Right ventricle myocardium inferior (tissue), 1 donor: Measurements from ENCODE around the gene SRCAP. TPM values are rescaled to one million over a fixed set of nuclear protein-coding genes. Genes with fewer than 3 reads are reported as not detected.

ENCODE experiments used
- ATAC-seq: fragments of 200-7000 bp; cut with Tn5 transposase; one replicate; pipeline ENCODE4 v1.9.1; 2020; ENCODE audit warnings: mild to moderate bottlenecking, moderate library complexity
- DNase-seq: peaks from one replicate; pipeline ENCODE4 v3.0.0; 2021; ENCODE audit errors: missing footprints
- intact Hi-C: fragments of 100-400 bp; cut with DNase I; formaldehyde crosslinking; loops from one replicate; pipeline ENCODE4 v1.11.0; 2022
- total RNA-seq: library from RNA; stranded (reverse); fragmentation: NEBNext Ultra II Directional; extraction: Animal tissue kit (Norgen Biotek cat#: 25700); gene quantifications from one replicate; pipeline ENCODE4 v1.2.1, GENCODE V29; 2021
- donor health status: DM: no; HTN: yes; CAD: no; lungs with severe emphysema.

Gene SRCAP
- total RNA-seq, 1 donor from 2014 or later = 39.7 TPM

DNA sequence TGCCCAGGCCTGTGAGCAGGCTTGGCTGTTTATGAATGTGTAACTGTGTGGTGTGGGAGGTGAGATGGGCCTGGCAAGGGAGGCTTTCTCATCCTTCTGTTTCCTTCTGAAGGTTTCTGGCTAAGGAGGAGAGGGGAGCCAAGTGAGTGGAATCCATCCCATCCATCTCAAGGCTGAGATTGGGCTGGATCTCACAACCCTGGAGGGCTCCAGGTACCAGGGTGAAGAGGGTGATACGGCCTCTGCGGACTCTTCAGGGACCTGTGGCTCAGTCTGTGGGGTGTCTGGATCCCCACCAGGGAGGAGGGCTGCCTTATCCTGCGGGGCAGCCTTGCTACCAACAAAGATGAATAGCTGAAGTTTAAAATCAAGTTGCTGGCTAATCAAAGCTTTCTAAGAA lies 81.0 kb downstream of the SRCAP start:
- intact Hi-C loops = no loop called here
- no peak for DNase-seq
- no peak for ATAC-seq

DNA sequence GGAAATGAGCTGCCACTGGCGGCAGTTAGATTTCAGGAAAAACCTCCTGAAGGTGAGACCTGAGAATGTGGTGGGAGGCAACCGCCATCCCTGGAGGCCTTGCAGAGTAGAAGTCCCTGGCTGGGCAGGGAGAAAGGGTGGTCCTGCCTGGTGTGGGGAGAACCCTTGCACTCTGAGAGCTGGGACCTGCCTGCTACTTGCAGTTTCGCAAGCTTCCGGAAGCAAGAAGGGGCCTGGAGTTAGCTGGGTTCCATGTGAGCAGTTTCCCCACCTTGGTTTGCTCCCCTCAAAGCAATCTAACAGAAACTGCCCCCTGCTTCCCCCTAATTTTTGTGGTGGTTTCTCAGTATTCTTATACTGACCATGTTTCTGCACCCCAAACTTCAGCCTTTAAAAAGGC lies 81.6 kb downstream of the SRCAP start:
- intact Hi-C loops = no loop called here
- ATAC-seq = no peak
- DNase-seq = no peak

DNA sequence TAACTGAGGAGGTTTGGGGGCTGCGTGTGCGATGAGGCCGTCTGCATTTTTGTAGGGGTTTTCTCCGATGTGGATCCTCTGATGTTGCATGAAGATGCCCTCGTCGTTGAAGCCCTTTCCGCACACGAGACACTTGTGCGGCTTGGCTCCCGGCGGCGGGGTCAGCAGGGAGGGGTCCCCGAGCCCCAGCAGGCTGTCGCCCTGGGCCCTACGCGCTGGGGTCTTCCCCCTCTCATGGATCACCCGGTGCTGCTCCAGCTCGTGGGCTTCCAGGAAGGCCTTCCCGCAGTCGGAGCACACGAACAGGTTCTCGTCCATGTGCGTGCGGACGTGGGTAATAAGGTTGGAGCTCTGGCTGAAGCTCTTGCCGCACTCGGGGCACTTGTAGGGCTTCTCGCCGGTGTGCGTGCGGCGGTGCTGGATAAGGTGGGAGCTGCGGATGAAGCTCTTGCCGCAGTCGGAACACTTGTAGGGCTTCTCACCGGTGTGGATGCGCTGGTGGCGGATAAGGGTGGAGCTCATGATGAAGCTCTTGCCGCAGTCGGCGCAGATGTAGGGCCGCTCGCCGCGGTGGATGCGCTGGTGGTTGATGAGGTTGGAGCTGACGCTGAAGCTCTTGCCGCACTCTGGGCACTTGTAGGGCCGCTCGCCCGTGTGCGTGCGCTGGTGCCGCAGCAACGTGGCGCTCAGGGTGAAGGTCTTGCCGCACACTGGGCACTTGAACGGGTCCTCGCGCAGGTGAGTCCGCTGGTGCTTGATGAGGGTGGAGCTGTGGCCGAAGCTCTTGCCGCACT lies 83.7 kb downstream of the SRCAP start:
- no peak for ATAC-seq
- intact Hi-C loops = no loop called here
- no peak for DNase-seq

DNA sequence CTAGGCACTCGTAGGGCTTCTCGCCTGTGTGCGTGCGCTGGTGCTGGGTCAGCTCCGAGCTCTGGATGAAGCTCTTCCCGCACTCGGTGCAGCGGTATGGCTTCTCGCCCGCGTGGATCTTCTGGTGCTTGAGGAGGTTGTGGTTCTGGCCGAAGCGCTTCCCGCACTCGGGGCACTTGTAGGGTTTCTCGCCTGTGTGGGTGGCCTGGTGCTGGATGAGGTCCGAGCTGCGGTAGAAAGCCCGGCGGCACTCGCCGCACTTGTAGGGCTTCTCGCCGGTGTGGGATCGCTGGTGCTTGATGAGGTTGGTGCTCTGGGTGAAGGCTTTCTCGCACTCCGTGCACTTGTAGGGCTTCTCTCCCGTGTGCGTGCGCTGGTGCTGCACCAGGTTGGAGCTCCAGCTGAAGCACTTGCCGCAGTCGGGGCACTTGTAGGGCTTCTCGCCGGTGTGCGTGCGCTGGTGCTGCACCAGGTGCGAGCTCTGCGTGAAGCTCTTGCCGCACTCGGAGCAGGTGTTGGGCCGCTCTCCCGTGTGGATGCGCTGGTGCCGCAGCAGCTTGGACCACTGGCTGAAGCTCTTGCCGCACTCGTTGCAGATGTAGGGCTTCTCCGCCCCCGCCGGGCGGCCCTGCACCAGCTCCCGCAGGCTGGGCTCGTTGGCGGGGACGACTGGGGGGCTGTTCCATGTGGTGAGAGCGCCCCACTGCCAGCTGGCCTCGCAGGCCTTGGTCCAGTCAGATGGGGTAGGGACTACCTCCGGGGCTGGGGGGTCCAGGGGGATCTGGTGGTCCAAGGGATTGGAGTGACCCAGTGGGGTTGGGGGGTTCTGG lies 84.5 kb downstream of the SRCAP start:
- no peak for DNase-seq
- no peak for ATAC-seq
- intact Hi-C loops = no loop called here

DNA sequence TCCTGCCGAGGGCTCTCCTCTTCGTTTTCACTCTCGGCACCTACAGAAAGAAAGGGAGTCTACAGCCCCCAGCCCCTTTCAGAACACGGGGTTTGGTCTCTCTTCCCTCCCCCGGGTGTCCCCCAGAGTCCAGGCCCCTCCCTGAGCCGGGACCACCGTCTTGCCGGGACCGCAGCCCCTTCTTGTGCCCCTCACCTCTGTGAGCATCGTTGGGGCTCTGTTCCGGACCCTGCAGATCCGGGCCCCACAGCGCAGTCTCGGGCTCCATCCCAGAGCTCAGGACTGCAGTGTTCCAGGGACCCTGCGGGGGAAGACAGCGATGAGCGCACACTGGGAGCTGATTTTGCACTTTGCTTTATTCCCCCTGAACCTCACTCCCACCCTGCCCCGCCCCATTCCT lies 85.2 kb downstream of the SRCAP start:
- intact Hi-C loops = no loop called here
- DNase-seq = no peak
- no peak for ATAC-seq

DNA sequence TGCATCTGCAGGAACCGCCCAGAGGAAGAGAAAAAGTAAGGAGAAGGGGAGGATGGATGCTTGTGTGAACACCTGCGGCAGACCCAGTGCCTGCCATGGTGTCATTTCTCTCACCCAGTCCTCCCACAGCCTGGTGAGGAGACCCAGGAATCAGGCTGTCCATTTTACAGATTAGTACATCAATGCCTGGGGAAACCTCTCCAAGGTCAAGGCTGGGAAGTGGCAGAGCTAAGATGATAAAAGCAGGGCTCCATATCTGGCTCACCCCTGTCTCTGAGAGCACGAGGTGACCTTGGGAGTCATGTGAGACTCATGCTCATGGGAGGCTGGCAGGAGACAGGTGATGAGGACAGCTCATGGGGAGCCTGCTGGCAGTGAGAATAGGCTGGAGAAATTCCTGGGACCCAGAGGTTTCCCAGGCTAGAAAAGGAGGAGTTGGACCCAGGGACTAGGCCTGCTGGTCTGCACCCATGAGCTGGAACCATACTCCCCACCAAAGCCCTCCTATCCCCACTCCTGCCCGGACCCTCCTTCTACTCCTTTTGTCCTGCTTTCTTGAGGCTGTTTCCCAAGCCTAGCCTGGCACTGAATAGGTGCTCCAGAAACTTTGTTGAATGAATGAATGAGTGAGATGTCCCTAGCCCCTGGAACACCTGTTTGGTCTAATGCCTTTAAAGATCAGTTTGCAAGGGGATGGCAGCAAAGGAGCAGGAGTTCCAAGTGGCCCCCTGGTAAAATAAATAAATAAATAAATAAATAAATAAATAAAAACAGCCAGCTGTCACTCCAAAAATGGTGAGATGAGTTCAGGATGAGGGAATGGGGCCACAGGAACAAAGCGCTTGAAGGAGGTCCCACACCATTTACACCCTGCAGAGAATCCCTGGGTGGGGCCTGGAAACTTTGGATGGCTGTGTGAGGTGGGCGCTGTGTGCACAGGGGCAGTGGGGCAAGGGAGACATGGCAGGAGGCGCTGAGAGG lies 86.4 kb downstream of the SRCAP start:
- intact Hi-C loops = loop anchor here (2.0 kb wide), 1 partner anchor 19 kb away; no protein-coding TSS in a partner anchor
- DNase-seq (no peak), ATAC-seq (no peak)

DNA sequence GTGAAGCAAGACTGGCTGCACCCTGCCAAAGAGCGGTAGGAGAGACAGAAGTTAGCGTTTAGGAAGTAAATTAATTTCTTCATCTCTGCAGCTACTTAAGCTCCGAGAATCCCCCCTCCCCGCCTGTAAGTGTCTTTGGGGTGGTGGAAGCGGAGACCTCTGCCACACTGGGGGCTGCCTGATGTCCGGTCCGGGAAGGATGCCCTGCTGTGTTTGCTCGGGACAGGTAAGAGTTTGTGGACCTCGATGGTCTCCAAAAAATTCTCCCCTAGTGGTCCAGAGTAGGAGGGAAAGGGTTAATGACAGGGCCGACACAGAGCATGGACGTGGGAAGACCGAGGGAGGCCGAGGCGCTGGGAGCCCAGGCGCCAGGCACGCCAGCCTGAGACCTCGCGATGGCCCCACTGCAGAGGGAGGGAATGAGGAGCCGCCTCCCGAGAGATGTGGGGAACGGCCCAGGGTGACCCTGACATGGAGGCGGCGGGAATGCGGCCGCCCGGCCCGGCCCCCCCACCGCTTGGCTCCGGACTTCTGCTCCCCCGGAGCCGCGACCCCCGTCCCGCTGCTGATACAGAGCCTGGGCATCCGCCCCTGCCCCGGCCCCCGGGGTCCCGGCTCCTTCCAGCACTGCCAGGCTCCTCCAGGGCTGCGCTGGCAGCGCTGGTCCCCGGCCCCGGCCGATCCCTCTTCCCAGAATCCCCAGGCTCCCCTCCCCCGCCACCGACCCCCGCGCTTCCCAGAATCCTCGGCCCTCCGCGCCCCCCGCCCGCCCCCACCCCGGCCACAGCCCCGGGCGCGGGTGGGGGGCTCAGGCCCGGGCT lies 87.4 kb downstream of the SRCAP start:
- DNase-seq (no peak), ATAC-seq (peak; percentile 62)
- intact Hi-C loops = loop anchor here (2.0 kb wide), 1 partner anchor 18 kb away; no protein-coding TSS in a partner anchor

DNA sequence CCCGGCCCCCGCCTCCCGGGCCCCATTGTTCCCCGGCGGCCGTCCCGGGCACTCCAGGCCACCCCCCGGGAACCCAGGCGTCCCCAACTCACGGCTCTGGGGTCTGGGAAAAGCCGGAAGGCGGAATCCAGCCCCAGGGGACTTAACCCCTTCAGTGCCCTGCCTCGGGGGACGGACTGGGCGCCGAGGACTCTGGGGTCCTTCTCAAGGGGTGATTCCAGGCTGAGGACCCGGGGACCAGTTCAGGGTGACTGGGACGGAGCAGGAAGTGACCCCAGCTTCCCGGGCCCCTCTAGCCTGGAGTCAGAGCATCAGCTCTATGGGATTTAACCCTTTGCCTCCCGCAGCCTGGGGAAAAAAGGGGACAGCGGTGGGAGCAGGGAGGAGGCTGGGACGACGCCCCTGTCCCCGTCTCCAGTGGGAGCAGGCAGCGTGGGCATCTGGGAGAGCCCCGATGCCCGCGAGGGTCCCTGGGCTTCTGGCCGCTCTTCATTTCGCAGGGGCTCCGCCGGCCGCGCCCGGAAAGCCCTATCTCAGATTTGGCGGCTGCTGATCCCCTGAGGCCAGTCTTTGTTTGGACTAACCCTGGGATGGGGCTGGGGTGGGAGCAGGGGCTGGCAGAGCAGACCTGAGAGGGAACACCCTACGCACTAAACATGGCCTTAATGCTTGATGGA lies 88.1 kb downstream of the SRCAP start, which contains the start of gene ZNF629:
TSS of gene ZNF629 (minus strand) at position 270 of the 677 bp plus-strand sequence. CDS start 2,723 bp downstream, outside the sequence.
- ATAC-seq = peak; percentile 84
- intact Hi-C loops = loop anchor here (2.0 kb wide), 1 partner anchor 18 kb away; no protein-coding TSS in a partner anchor
- no peak for DNase-seq

DNA sequence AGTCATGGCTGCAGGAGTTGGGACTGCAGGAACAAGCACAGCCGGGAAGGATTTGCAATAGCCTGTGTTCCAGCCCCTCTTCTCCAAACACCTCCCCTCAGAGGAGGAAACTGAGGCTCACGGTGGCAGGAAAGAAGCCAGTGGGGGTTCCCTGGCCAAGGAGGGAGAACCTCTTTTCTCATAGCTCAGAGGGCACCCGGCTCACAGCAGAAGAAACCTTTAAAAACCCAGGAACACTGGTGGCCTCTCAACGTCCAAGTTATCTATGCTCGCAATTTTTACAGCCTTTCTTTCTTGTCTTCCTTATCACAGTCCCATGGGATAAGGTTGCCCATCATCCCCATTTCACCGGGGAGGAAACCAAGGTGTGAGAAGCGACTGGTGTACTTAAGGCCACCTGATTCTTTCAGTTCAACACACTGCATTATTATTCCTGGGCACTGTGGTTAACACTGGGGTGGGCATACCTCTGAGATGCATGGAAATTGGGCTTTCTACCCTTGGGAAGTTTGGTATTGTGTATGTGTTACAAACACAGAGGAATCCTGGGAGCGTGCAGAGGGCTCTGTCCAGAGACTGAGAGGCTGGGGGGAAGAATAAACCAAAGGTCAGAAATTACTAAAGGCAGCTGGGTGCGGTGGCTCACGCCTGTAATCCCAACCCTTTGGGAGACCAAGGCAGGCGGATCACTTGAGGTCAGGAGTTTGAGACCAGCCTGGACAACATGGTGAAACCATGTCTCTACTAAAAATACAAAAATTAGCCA lies 88.8 kb downstream of the SRCAP start:
- DNase-seq (no peak), ATAC-seq (no peak)
- intact Hi-C loops = loop anchor here (2.0 kb wide), 1 partner anchor 17 kb away; no protein-coding TSS in a partner anchor

Other genes with a start within 250 kb of the SRCAP start
- gene ITGAL, start 226.4 kb upstream of the SRCAP start, total RNA-seq = 4.2 TPM
- gene ZNF768, start 172.6 kb upstream of the SRCAP start, total RNA-seq = 73.8 TPM
- 5.7 TPM for gene ZNF747, start 164.3 kb upstream of the SRCAP start, total RNA-seq
- 10.0 TPM for gene ZNF764, start 140.8 kb upstream of the SRCAP start, total RNA-seq
- 12.2 TPM for gene ZNF688, start 127.5 kb upstream of the SRCAP start, total RNA-seq
- gene ZNF785, start 113.5 kb upstream of the SRCAP start, total RNA-seq = 7.6 TPM
- 4.2 TPM for gene ZNF689, start 88.8 kb upstream of the SRCAP start, total RNA-seq
- gene PRR14, start 48.2 kb upstream of the SRCAP start, total RNA-seq = 18.2 TPM
- 31.0 TPM for gene FBRS, start 40.7 kb upstream of the SRCAP start, total RNA-seq
- 12.6 TPM for gene PHKG2, start 49.3 kb downstream of the SRCAP start, total RNA-seq
- 0.89 TPM for gene CFAP119, start 62.9 kb downstream of the SRCAP start, total RNA-seq
- gene RNF40, start 63.2 kb downstream of the SRCAP start, total RNA-seq = 42.6 TPM
- 17.4 TPM for gene ZNF629, start 88.0 kb downstream of the SRCAP start, total RNA-seq
- 32.2 TPM for gene BCL7C, start 194.9 kb downstream of the SRCAP start, total RNA-seq
- 8.7 TPM for gene CTF1, start 197.4 kb downstream of the SRCAP start, total RNA-seq
- gene FBXL19, start 224.4 kb downstream of the SRCAP start, total RNA-seq = 6.3 TPM
- gene ORAI3, start 249.9 kb downstream of the SRCAP start, total RNA-seq = 11.4 TPM